Spleen (tissue), 11 donors: Measurements from ENCODE around the gene CSF2RB. TPM values are rescaled to one million over a fixed set of nuclear protein-coding genes. Genes with fewer than 3 reads are reported as not detected.

Experiments used
- DNase-seq: peaks from one replicate; pipeline ENCODE4 v3.0.0-alpha.2; 2020
- H3K27ac ChIP-seq, 8 donors: fragments of 200-600 bp; sonication (generic) in 7 of 8; 1 replicate in 4 of 8; 2 replicates in 4 of 8; pipeline versions ENCODE4 v1.5.0 to v1.8.0; 2016 to 2021; ENCODE audit warnings: inconsistent platforms in 4 of 8, mild to moderate bottlenecking in 4 of 8, moderate library complexity in 1 of 8
- H3K27me3 ChIP-seq, 7 donors: fragments of 200-600 bp; sonication (generic) in 6 of 7; replicated peaks in 1 of 7; 1 replicate in 4 of 7; 2 replicates in 3 of 7; pipeline versions ENCODE4 v1.5.0 to v1.8.0; 2016 to 2021; ENCODE audit warnings: inconsistent platforms in 3 of 7, mild to moderate bottlenecking in 1 of 7
- H3K36me3 ChIP-seq, 6 donors: fragments of 200-600 bp; sonication (generic) in 5 of 6; 1 replicate in 4 of 6; 2 replicates in 2 of 6; pipeline versions ENCODE4 v1.5.0 to v1.8.0; 2016 to 2021; ENCODE audit warnings: inconsistent platforms in 2 of 6
- H3K4me1 ChIP-seq, 6 donors: fragments of 200-600 bp; sonication (generic) in 5 of 6; 1 replicate in 3 of 6; 2 replicates in 3 of 6; pipeline versions ENCODE4 v1.5.0 to v1.8.0; 2016 to 2021; ENCODE audit warnings: inconsistent platforms in 3 of 6
- H3K4me3 ChIP-seq, 8 donors: fragments of 200-600 bp; sonication (generic) in 7 of 8; 1 replicate in 4 of 8; 2 replicates in 4 of 8; pipeline versions ENCODE4 v1.5.0 to v1.8.0; 2016 to 2021; ENCODE audit warnings: inconsistent platforms in 4 of 8, mild to moderate bottlenecking in 4 of 8, moderate library complexity in 2 of 8
- H3K9me3 ChIP-seq, 8 donors: fragments of 200-600 bp; sonication (generic) in 7 of 8; 1 replicate in 4 of 8; 2 replicates in 4 of 8; pipeline versions ENCODE4 v1.5.0 to v1.8.0; 2016 to 2021; ENCODE audit warnings: inconsistent platforms in 4 of 8
- CTCF ChIP-seq, 11 experiments: fragments of 200-600 bp in 7 of 11; fragments of 450-650 bp in 4 of 11; sonication (generic) in 4 of 11; IDR thresholded peaks in 8 of 11; conservative IDR thresholded peaks in 3 of 11; 1 replicate in 7 of 11; 2 replicates in 4 of 11; pipeline versions ENCODE4 v1.4.0 to v1.8.0; 2016 to 2021; ENCODE audit warnings: antibody characterized with exemption in 11 of 11, inconsistent platforms in 4 of 11, mild to moderate bottlenecking in 1 of 11
- POLR2A ChIP-seq, 3 donors: fragments of 450-650 bp; IDR thresholded peaks; one replicate each; pipeline ENCODE4 v1.5.1; 2017; ENCODE audit warnings: antibody characterized with exemption in 3 of 3, mild to moderate bottlenecking in 1 of 3
- POLR2AphosphoS5 ChIP-seq, 3 donors: sonication (generic); formaldehyde crosslinking; IDR thresholded peaks; one replicate each; pipeline ENCODE4 v1.5.1; 2017; ENCODE audit warnings: antibody characterized with exemption in 3 of 3
- WGBS, 5 donors: extraction: QIAGEN DNeasy Blood & Tissue Kit in 3 of 5; methylation state at CpG; one replicate each; pipeline versions ENCODE4 v1.1.5 to v1.1.7; 2013 to 2018; 5-methylcytosine and 5-hydroxymethylcytosine counted together
- intact Hi-C: fragments of 100-400 bp; cut with DNase I; formaldehyde crosslinking; loops from one replicate; pipeline ENCODE4 v1.15.0; 2023; ENCODE audit warnings: low total_unique reads
- polyA plus RNA-seq, 3 donors: library from polyadenylated mRNA; stranded (reverse); fragments of 200-250 nt; gene quantifications; one replicate each; pipeline ENCODE4 v1.2.1, GENCODE V29; 2013
- total RNA-seq, 7 donors: library from RNA; depleted of rRNA in 3 of 7; stranded (reverse); fragments of >200 nt in 3 of 7; fragmentation: NEBNext Ultra II Directional in 4 of 7; extraction: Animal tissue kit (Norgen Biotek cat#: 25700) in 4 of 7; gene quantifications; one replicate each; pipeline versions ENCODE4 v1.1.0 to v1.2.1, GENCODE V29; 2016 to 2021
- donor health status: healthy with polysubstance abuse.
- donor health status: DM: no; HTN: no; CAD: no; lungs with moderate emphysema.
- donor health status: DM: no; HTN: no; CAD: no.
- donor health status: Bipolar disorder and iron deficiency.
- donor health status: healthy.
- donor health status: DM: no; HTN: no; CAD: no.
- donor health status: DM: yes; HTN: yes; CAD: no.

Gene CSF2RB
- total and polyA plus RNA-seq, 10 donors = 14.2 to 110 (median 45.9) TPM

GRCh38 chr22:36979016-36979910 lies 65.8 kb downstream of the CSF2RB start:
- no peaks in the 10 kb centered on the region for H3K9me3 ChIP-seq
- no peak overlapping the region for H3K27ac ChIP-seq
- no peaks in the 10 kb centered on the region for H3K36me3 ChIP-seq
- H3K27me3 ChIP-seq = peaks cover 0 to 30% (median 0%) of the 10 kb centered on the region in 7 donors
- H3K4me1 ChIP-seq = peaks cover 0 to 19% (median 10%) of the 10 kb centered on the region in 6 donors
- intact Hi-C loops = loop anchor here (2.0 to 5.0 kb wide), 2 partner anchors 122 to 197 kb away; no protein-coding TSS in a partner anchor
- H3K4me3 ChIP-seq = no peak overlapping the region
- TF ChIP-seq CTCF (IDR thresholded peaks at IDR 0.05 in 8 of 11, conservative IDR thresholded peaks at IDR 0.05 in 3 of 11) = no peak
- TF ChIP-seq POLR2A (IDR thresholded peaks at IDR 0.05) = no peak
- no peak for TF ChIP-seq POLR2AphosphoS5 (IDR thresholded peaks at IDR 0.05)
- DNase-seq = no peak
- 88 to 94% (median 90%) methylated on average over 12 to 13 of the region's 13 CpGs for WGBS, 5 donors

- H3K9me3 ChIP-seq = peaks cover 4 to 13% (median 13%) of the 10 kb centered on the region in 8 donors
- WGBS, 5 donors = 77 to 91% (median 86%) methylated on average over 16 of the region's 16 CpGs
- TF ChIP-seq POLR2AphosphoS5 (IDR thresholded peaks at IDR 0.05) = no peak
- TF ChIP-seq POLR2A (IDR thresholded peaks at IDR 0.05) = no peak
- no peak for TF ChIP-seq CTCF (IDR thresholded peaks at IDR 0.05 in 8 of 11, conservative IDR thresholded peaks at IDR 0.05 in 3 of 11)
- peaks cover 0 to 19% (median 10%) of the 10 kb centered on the region in 6 donors for H3K4me1 ChIP-seq
- no peak overlapping the region for H3K27ac ChIP-seq
- intact Hi-C loops = no loop called here
- DNase-seq = no peak
- H3K4me3 ChIP-seq = no peak overlapping the region
- peaks cover 0 to 35% (median 0%) of the 10 kb centered on the region in 7 donors for H3K27me3 ChIP-seq
- no peaks in the 10 kb centered on the region for H3K36me3 ChIP-seq
Measured at GRCh38 chr22:36981247-36981775, 67.9 kb downstream of the CSF2RB start.

- Histone ChIP-seq H3K4me1 (peaks cover 0 to 15% (median 10%) of the 10 kb centered on the region in 6 donors), H3K4me3 (no peak overlapping the region), H3K27ac (no peak overlapping the region), H3K27me3 (peaks cover 0 to 31% (median 0%) of the 10 kb centered on the region in 7 donors), H3K36me3 (no peaks in the 10 kb centered on the region), H3K9me3 (peaks cover 4 to 21% (median 18%) of the 10 kb centered on the region in 8 donors)
- DNase-seq = no peak
- TF ChIP-seq POLR2AphosphoS5 (IDR thresholded peaks at IDR 0.05) (no peak), CTCF (IDR thresholded peaks at IDR 0.05 in 8 of 11, conservative IDR thresholded peaks at IDR 0.05 in 3 of 11) (no peak), POLR2A (IDR thresholded peaks at IDR 0.05) (no peak)
- intact Hi-C loops = no loop called here
- 46 to 67% (median 58%) methylated on average over 5 of the region's 5 CpGs for whole genome bisulfite sequencing, 5 donors
Measured at GRCh38 chr22:36982136-36982535, 68.7 kb downstream of the CSF2RB start.
